Heart right ventricle (tissue), 16 donors: ENCODE data around the gene IL22RA1. TPM values are rescaled to one million over a fixed set of nuclear protein-coding genes. Genes with fewer than 3 reads are reported as not detected.

Experiments used
- ATAC-seq, 8 donors: fragments of 200-7000 bp; cut with Tn5 transposase; one replicate each; pipeline ENCODE4 v1.9.1; 2020; ENCODE audit warnings: mild to moderate bottlenecking in 8 of 8, moderate library complexity in 8 of 8, moderate number of reproducible peaks in 1 of 8
- DNase-seq, 2 donors: peaks; one replicate each; pipeline ENCODE4 v3.0.0-alpha.2; 2020
- H3K27ac ChIP-seq, 10 donors: fragments of 200-600 bp; sonication (generic) in 2 of 10; one replicate each; pipeline versions ENCODE4 v1.5.0 to v1.8.0; 2020 to 2022; ENCODE audit warnings: mild to moderate bottlenecking in 3 of 10
- H3K27me3 ChIP-seq, 7 donors: fragments of 200-600 bp; one replicate each; pipeline ENCODE4 v1.8.0; 2021 to 2022; ENCODE audit warnings: mild to moderate bottlenecking in 2 of 7
- H3K36me3 ChIP-seq, 9 donors: fragments of 200-600 bp; sonication (generic) in 1 of 9; one replicate each; pipeline versions ENCODE4 v1.5.0 to v1.8.0; 2020 to 2022; ENCODE audit warnings: mild to moderate bottlenecking in 2 of 9
- H3K4me1 ChIP-seq, 9 donors: fragments of 200-600 bp; sonication (generic) in 1 of 9; one replicate each; pipeline versions ENCODE4 v1.5.0 to v1.8.0; 2020 to 2022; ENCODE audit warnings: mild to moderate bottlenecking in 4 of 9
- H3K4me3 ChIP-seq, 10 donors: fragments of 200-600 bp; sonication (generic) in 2 of 10; one replicate each; pipeline versions ENCODE4 v1.5.0 to v1.8.0; 2020 to 2022; ENCODE audit warnings: mild to moderate bottlenecking in 7 of 10, moderate library complexity in 2 of 10
- H3K9me3 ChIP-seq, 11 donors: fragments of 200-600 bp in 10 of 11; sonication (generic) in 2 of 11; one replicate each; pipeline versions ENCODE4 v1.5.0 to v1.8.0; 2013 to 2022; ENCODE audit warnings: mild to moderate bottlenecking in 2 of 11, control low read depth in 1 of 11, moderate library complexity in 1 of 11
- CTCF ChIP-seq, 9 donors: fragments of 200-600 bp; sonication (generic) in 2 of 9; IDR thresholded peaks; one replicate each; pipeline versions ENCODE4 v1.5.0 to v1.8.0; 2021 to 2022; ENCODE audit warnings: antibody characterized with exemption in 9 of 9, mild to moderate bottlenecking in 5 of 9, moderate library complexity in 1 of 9
- WGBS, 2 donors: extraction: QIAGEN DNeasy Blood & Tissue Kit; methylation state at CpG; one replicate each; pipeline ENCODE4 v1.1.7; 2013; ENCODE audit warnings: inconsistent platforms in 1 of 2; 5-methylcytosine and 5-hydroxymethylcytosine counted together
- intact Hi-C, 10 donors: fragments of 100-400 bp; cut with DNase I; formaldehyde crosslinking; loops; one replicate each; pipeline versions ENCODE4 v1.11.1 to v1.14.2; 2022
- polyA plus RNA-seq, 2 donors: library from polyadenylated mRNA; stranded (reverse); fragments of 200-250 nt; gene quantifications; one replicate each; pipeline ENCODE4 v1.2.3, GENCODE V29; 2013
- total RNA-seq, 10 donors: library from RNA; stranded (reverse); fragmentation: NEBNext Ultra II Directional in 3 of 10; extraction: Animal tissue kit (Norgen Biotek cat#: 25700) in 3 of 10; gene quantifications; one replicate each; pipeline versions ENCODE4 v1.2.1 to v1.2.4, GENCODE V29; 2021 to 2023
- donor health status: Arrhythmogenic right ventricular cardiomyopathy.
- donor health status: ischemic (EF 13 %, LVEDD 7.1; RV severe dilation, severe dysfunction).
- donor health status: healthy with polysubstance abuse.
- donor health status: DM: no; HTN: yes; CAD: no.
- donor health status: DM: no; HTN: no; CAD: no.
- donor health status: ischemic (EF 25% LVEDD 6.9; RV normal size, moderate dysfunction).
- donor health status: ischemic (EF 25% LVEDD 5.7; RV mildly dilated, moderate dysfunction).
- donor health status: healthy.
- donor health status: DM: yes; HTN: yes; CAD: no.
- donor health status: Ischemic cardiomyopathy.
- donor health status: ischemic (EF 35%, LVEDD 5.7; RV mildly dilated, moderate dysfunction).
- donor health status: nonischemic (EF 11% LVEDD 7.7; RV severe dilation, severe dysfunction).
- donor health status: DM: yes; HTN: yes; CAD: no.
- donor health status: PGD.
- donor health status: ischemic (EF 29% LVEDD 5.4; RV normal size, mild dysfunction).
- donor health status: nonischemic (EF 23%, LVEDD 6.1; RV moderate dilation, normal function).

The IL22RA1 gene
- total and polyA plus RNA-seq, 12 donors: 0.07 to 1.6 (median 0.29) TPM; not detected in 1

GRCh38 chr1:24081190-24081589 is 61.8 kb downstream of the IL22RA1 start:
- Histone ChIP-seq H3K4me1 (peaks cover 0 to 51% (median 7%) of the 10 kb centered on the region in 9 donors), H3K9me3 (no peaks in the 10 kb centered on the region), H3K4me3 (no peak overlapping the region), H3K27ac (peak overlapping the region in 6 of 10 donors; percentile 9 to 59 (median 33)), H3K27me3 (no peaks in the 10 kb centered on the region), H3K36me3 (peaks cover 0 to 75% (median 3%) of the 10 kb centered on the region in 9 donors)
- intact Hi-C loops: no loop called here
- DNase-seq (no peak), ATAC-seq (peak in 2 of 8 donors; percentile 6 to 21)
- WGBS, 2 donors: 55 to 56% methylated on average over 6 of the region's 6 CpGs
- TF ChIP-seq CTCF (IDR thresholded peaks at IDR 0.05): no peak

- peaks cover 0 to 72% (median 3%) of the 10 kb centered on the region in 9 donors for H3K36me3 ChIP-seq
- H3K4me1 ChIP-seq: peaks cover 0 to 51% (median 7%) of the 10 kb centered on the region in 9 donors
- DNase-seq: peak; percentile 70 to 71
- H3K27me3 ChIP-seq: no peaks in the 10 kb centered on the region
- ATAC-seq: peak; percentile 57 to 80 (median 73)
- intact Hi-C loops: no loop called here
- peak overlapping the region in 5 of 10 donors; percentile 3 to 59 (median 42) for H3K27ac ChIP-seq
- no peaks in the 10 kb centered on the region for H3K9me3 ChIP-seq
- no peak overlapping the region for H3K4me3 ChIP-seq
- 27 to 44% methylated on average over 10 of the region's 10 CpGs for WGBS, 2 donors
- TF ChIP-seq CTCF (IDR thresholded peaks at IDR 0.05): no peak
Measured at GRCh38 chr1:24080131-24080530, 62.8 kb downstream of the IL22RA1 start.

GRCh38 chr1:24077278-24077978 is 65.5 kb downstream of the IL22RA1 start:
- Histone ChIP-seq H3K4me3 (no peak overlapping the region), H3K27me3 (no peaks in the 10 kb centered on the region), H3K4me1 (peaks cover 0 to 50% (median 7%) of the 10 kb centered on the region in 9 donors), H3K9me3 (no peaks in the 10 kb centered on the region), H3K36me3 (peaks cover 0 to 75% (median 0%) of the 10 kb centered on the region in 9 donors), H3K27ac (peak overlapping the region in 9 of 10 donors; percentile 2 to 64 (median 52))
- DNase-seq (peak; percentile 37 to 55), ATAC-seq (peak; percentile 38 to 74 (median 61))
- intact Hi-C loops: no loop called here
- WGBS, 2 donors: 47 to 55% methylated on average over 16 of the region's 16 CpGs
- no peak for TF ChIP-seq CTCF (IDR thresholded peaks at IDR 0.05)

- peaks cover 2 to 46% (median 8%) of the 10 kb centered on the region in 9 donors for H3K4me1 ChIP-seq
- no peak for TF ChIP-seq CTCF (IDR thresholded peaks at IDR 0.05)
- intact Hi-C loops: no loop called here
- peak overlapping the region in 3 of 10 donors; percentile 19 to 29 (median 28) for H3K27ac ChIP-seq
- no peak for DNase-seq
- H3K36me3 ChIP-seq: peaks cover 0 to 68% (median 0%) of the 10 kb centered on the region in 9 donors
- H3K27me3 ChIP-seq: no peaks in the 10 kb centered on the region
- H3K9me3 ChIP-seq: no peaks in the 10 kb centered on the region
- WGBS, 2 donors: 75 to 79% methylated on average over 8 of the region's 8 CpGs
- no peak overlapping the region for H3K4me3 ChIP-seq
- no peak for ATAC-seq
Measured at GRCh38 chr1:24075946-24076345, 67.0 kb downstream of the IL22RA1 start.
